Amniotic stem cell (primary cell): ENCODE measurements around the gene WT1.

Source experiments
- DNase-seq: peaks from one replicate; lab custom pipeline; 2025; lab: John Stamatoyannopoulos, UW

The WT1 gene

GRCh38 chr11:32438346-32438865 lies 3.1 kb upstream of the WT1 start:
- DNase-seq: no peak

GRCh38 chr11:32437495-32438345 lies 2.4 kb upstream of the WT1 start:
- DNase-seq: no peak

- DNase-seq: no peak
Observed at GRCh38 chr11:32436751-32437494, 1.6 kb upstream of the WT1 start.

- DNase-seq: no peak
Observed at GRCh38 chr11:32435942-32436750, 807 bp upstream of the WT1 start.

- DNase-seq: no peak
Observed at GRCh38 chr11:32435152-32435480, 223 bp downstream of the WT1 start.

DNA sequence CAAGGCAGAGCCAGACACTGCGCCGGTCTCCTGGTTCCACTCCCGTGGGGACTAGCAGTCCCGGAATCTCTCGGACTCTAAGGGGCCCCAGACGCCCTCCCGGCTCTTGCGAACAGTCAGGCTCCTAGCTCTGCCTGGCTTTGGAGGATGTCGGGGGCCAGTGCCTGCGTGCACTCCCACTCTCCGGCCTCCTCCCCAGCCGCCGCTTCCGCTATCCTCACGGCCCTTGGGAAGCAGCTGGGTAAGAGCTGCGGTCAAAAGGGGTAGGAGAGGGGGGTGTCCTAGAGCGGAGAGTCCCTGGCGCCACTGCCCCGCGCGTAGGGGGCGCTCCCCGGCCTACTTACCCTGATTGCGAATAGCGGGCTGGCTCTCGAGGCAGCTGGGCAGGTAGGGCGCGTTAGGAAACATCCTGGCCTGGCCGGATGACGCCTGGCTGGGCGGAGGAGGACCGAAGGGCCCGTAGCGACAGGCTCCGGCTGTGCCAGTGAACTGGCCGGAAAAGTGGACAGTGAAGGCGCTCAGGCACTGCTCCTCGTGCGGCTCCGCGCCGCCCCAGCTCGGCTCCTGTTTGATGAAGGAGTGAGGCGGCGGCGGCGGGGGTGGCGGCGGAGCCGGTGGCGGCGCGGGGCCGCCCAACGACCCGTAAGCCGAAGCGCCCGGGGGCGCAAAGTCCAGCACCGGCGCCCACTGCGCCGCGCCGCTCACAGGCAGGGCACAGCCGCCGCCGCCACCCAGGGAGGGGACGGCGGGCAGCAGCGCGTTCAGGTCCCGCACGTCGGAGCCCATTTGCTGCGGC lies 785 bp downstream of the WT1 start:
- no peak for DNase-seq

DNA sequence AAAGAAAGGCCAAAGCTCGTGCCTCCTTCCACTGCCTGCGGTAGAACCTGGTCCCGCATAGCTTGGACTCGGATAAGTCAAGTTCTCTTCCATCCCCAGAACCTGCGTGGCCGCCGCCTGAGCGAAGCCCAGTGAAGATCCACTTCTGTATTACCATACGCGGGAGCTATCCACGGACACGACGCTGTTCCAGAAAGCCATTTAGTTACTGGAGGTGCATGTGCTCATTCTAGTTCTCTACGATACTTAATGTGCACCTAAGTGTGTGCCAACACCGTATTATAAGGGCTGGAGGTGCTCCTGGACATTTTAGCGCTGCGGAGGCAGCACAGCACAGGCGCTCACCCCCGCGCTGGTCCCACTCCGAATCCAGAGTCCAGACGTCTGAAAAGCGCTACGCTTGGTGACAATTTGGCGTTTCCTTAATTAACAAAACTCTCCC lies 1.4 kb downstream of the WT1 start:
- no peak for DNase-seq

DNA sequence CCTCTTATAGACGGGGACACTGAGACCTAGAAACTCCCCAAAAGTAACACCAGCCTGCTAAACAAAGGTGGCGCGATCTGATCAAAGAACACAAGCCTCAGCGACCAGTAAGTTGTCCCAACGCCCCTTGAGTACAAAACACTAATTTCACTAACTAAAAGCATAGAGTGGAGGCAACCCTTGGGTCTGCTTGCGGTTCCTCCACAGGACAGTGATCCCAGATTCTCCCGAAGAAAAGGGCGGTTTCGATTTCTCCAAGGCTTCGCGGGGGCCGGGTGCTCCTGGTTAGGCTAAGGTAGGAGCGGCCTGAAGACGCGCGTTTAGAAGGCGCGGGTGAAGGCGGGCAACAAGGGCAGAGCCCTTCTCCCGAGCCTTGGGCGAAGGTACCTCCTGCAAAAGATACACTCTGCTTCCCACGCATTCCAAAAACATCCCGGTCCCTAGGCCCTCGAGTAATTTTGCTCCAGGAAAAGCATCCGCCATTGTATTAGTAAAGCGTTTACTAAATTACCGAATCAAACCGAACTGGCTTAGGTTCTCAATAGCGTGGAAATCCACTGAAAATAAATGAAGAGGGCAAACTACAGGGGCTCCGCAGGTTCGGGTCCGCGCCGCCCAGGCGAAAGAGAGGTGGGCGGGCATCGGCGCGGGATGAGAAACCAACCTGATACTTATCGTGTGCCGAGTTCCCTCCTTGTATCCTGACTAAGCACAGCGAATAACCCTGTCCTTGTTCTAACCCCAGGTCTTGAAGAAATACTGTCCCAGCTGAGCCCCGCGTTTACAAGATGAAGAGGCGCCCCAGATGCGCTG lies 2.0 kb downstream of the WT1 start:
- no peak for DNase-seq

GRCh38 chr11:32432565-32432964 lies 2.8 kb downstream of the WT1 start:
- no peak for DNase-seq

GRCh38 chr11:32430568-32431381 lies 4.6 kb downstream of the WT1 start:
- DNase-seq: no peak

GRCh38 chr11:32429477-32429876 lies 5.9 kb downstream of the WT1 start:
- no peak for DNase-seq

- no peak for DNase-seq
Observed at GRCh38 chr11:32428665-32429303, 6.6 kb downstream of the WT1 start.

GRCh38 chr11:32427935-32428664 lies 7.2 kb downstream of the WT1 start:
- DNase-seq: no peak

- no peak for DNase-seq
Observed at GRCh38 chr11:32427616-32427934, 7.8 kb downstream of the WT1 start.

GRCh38 chr11:32426819-32427615 lies 8.3 kb downstream of the WT1 start:
- DNase-seq: no peak

DNA sequence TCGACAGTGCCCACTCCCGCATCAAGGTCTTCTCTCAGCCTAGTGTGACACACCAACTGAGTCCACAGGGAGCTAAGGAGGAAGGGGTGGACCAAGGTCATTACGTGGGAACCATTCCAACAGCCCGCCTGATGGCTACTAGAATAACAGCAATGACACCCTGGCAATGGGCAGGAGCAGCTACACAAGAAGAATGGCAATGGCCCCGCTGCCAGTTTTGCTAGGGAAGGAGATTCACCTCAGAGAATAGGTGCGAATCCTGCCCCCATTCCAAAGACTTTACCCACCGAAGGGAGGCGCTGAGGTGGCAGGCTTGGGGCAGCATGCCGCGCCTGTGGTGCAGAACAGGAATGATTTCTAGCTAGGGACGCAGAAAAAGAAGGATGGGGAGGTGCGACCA lies 9.1 kb downstream of the WT1 start:
- DNase-seq: no peak

GRCh38 chr11:32425761-32426160 lies 9.6 kb downstream of the WT1 start:
- DNase-seq: no peak

DNA sequence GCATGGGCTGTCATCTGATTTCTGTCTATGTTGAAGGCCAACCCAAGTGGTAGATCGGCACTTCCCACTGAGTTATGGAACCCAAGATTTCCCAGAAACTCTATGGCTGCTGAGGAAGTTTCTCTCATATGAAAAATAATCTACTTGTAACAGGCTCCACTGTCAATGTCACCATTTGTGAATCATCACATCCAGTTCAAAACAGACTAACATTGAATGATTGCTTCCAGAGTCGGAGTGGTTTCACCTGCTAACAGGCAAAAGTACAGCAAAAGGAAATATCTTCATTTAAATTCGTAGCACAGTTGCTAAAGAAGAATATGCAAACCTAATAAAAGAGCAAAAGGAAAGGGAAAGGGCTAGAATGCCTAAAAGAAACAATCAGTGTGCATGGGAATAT lies 12.8 kb downstream of the WT1 start:
- DNase-seq: no peak
